Stimulated activated CD8-positive, alpha-beta memory T cell treated with anti-CD3 and anti-CD28 coated beads, Interleukin-7, amount 100 ng/mL, for 4 hours (primary cell): ENCODE measurements around the gene SH2D2A.

Source experiments
- DNase-seq, 2 donors: peaks; one replicate each; pipeline ENCODE4 v3.0.0-alpha.2; 2020; ENCODE audit warnings: low read depth in 2 of 2

Gene SH2D2A

GRCh38 chr1:156847591-156848460 is 31.2 kb upstream of the SH2D2A start:
- no peak for DNase-seq

GRCh38 chr1:156846643-156847042 is 30.0 kb upstream of the SH2D2A start:
- DNase-seq, result no peak

- DNase-seq, result no peak
These were observed 29.4 kb upstream of the SH2D2A start for GRCh38 chr1:156845953-156846545.

- peak; percentile 16 to 38 for DNase-seq
These were observed 28.7 kb upstream of the SH2D2A start for GRCh38 chr1:156845055-156845952.

- no peak for DNase-seq
These were observed 28.0 kb upstream of the SH2D2A start for GRCh38 chr1:156844638-156845037.

- no peak for DNase-seq
These were observed 27.5 kb upstream of the SH2D2A start for GRCh38 chr1:156844102-156844501.

GRCh38 chr1:156842618-156843300 is 26.1 kb upstream of the SH2D2A start:
- no peak for DNase-seq

- DNase-seq, result no peak
These were observed 24.7 kb upstream of the SH2D2A start for GRCh38 chr1:156841295-156841855.

GRCh38 chr1:156840898-156841279 is 24.2 kb upstream of the SH2D2A start:
- no peak for DNase-seq

GRCh38 chr1:156840186-156840897 is 23.7 kb upstream of the SH2D2A start:
- DNase-seq, result no peak

GRCh38 chr1:156839426-156840109 is 22.9 kb upstream of the SH2D2A start:
- no peak for DNase-seq

- no peak for DNase-seq
These were observed 22.3 kb upstream of the SH2D2A start for GRCh38 chr1:156838972-156839371.

GRCh38 chr1:156836892-156837291 is 20.2 kb upstream of the SH2D2A start:
- DNase-seq, result no peak

- DNase-seq, result no peak
These were observed 19.5 kb upstream of the SH2D2A start for GRCh38 chr1:156836041-156836654.

- no peak for DNase-seq
These were observed 17.7 kb upstream of the SH2D2A start for GRCh38 chr1:156834322-156834721.

GRCh38 chr1:156833603-156834002 is 17.0 kb upstream of the SH2D2A start:
- no peak for DNase-seq

- DNase-seq, result no peak
These were observed 15.8 kb upstream of the SH2D2A start for GRCh38 chr1:156832434-156832833.

- no peak for DNase-seq
These were observed 11.9 kb upstream of the SH2D2A start for GRCh38 chr1:156828400-156829124.

GRCh38 chr1:156826630-156827029 is 10.0 kb upstream of the SH2D2A start:
- DNase-seq, result no peak
